Heart left ventricle (tissue), 13 donors: Measurements from ENCODE around the gene SLC22A23.

Source experiments
- CTCF ChIP-seq, 12 donors: fragments of 200-600 bp; sonication (generic) in 4 of 12; IDR thresholded peaks; one replicate each; pipeline versions ENCODE4 v1.5.0 to v1.8.0; 2018 to 2022; ENCODE audit warnings: antibody characterized with exemption in 12 of 12, mild to moderate bottlenecking in 5 of 12
- POLR2A ChIP-seq, 2 donors: fragments of 450-650 bp; IDR thresholded peaks; one replicate each; pipeline ENCODE4 v1.6.1; 2017; ENCODE audit warnings: antibody characterized with exemption in 2 of 2, mild to moderate bottlenecking in 2 of 2, moderate library complexity in 2 of 2
- donor health status: ischemic (EF 13 %, LVEDD 7.1; RV severe dilation, severe dysfunction).
- donor health status: DM: no; HTN: yes; CAD: no.
- donor health status: DM: no; HTN: no; CAD: no.
- donor health status: ischemic (EF 25% LVEDD 6.9; RV normal size, moderate dysfunction).
- donor health status: ischemic (EF 25% LVEDD 5.7; RV mildly dilated, moderate dysfunction).
- donor health status: ischemic (EF 35%, LVEDD 5.7; RV mildly dilated, moderate dysfunction).
- donor health status: nonischemic (EF 11% LVEDD 7.7; RV severe dilation, severe dysfunction).
- donor health status: DM: yes; HTN: yes; CAD: no.
- donor health status: PGD.
- donor health status: ischemic (EF 29% LVEDD 5.4; RV normal size, mild dysfunction).
- donor health status: nonischemic (EF 23%, LVEDD 6.1; RV moderate dilation, normal function).

GRCh38 chr6:3339811-3340210 is 117.0 kb downstream of the SLC22A23 start:
- TF ChIP-seq POLR2A (IDR thresholded peaks at IDR 0.05) (no peak), CTCF (IDR thresholded peaks at IDR 0.05) (no peak)
